ENCODE measurements around the gene LRRC28.
"Not testable (repeated sequence)": the region's sequence is repeated elsewhere in the genome, so short reads cannot be mapped to it uniquely, and the experiment has no call there.

Gene LRRC28

GRCh38 chr15:99250857-99251841 is at the start of gene LRRC28:
Gene LRRC28, plus strand, starts transcription at chr15:99251481. Its CDS starts 4,477 bp downstream, at chr15:99255958.
- DNase-seq, result peak; percentile 99

- DNase-seq, result no peak
Observed at GRCh38 chr15:99202176-99202552, 49.1 kb upstream of the LRRC28 start.

GRCh38 chr15:99207672-99208071 is 43.6 kb upstream of the LRRC28 start:
- DNase-seq, result no peak

GRCh38 chr15:99209326-99209725 is 42.0 kb upstream of the LRRC28 start:
- no peak for DNase-seq

- no peak for DNase-seq
Observed at GRCh38 chr15:99210334-99210733, 40.9 kb upstream of the LRRC28 start.

GRCh38 chr15:99211926-99212325 is 39.4 kb upstream of the LRRC28 start:
- DNase-seq, result peak; percentile 3

GRCh38 chr15:99212406-99212805 is 38.9 kb upstream of the LRRC28 start:
- no peak for DNase-seq

GRCh38 chr15:99213187-99213811 is 38.0 kb upstream of the LRRC28 start:
- DNase-seq, result peak; percentile 67

GRCh38 chr15:99224372-99225214 is 26.7 kb upstream of the LRRC28 start:
- no peak for DNase-seq

- DNase-seq, result no peak
Observed at GRCh38 chr15:99226802-99227201, 24.5 kb upstream of the LRRC28 start.

- DNase-seq, result no peak
Observed at GRCh38 chr15:99228120-99228770, 23.0 kb upstream of the LRRC28 start.

- no peak for DNase-seq
Observed at GRCh38 chr15:99230867-99231266, 20.4 kb upstream of the LRRC28 start.

GRCh38 chr15:99232740-99233139 is 18.5 kb upstream of the LRRC28 start:
- DNase-seq, result no peak

- DNase-seq, result not testable (repeated sequence)
Observed at GRCh38 chr15:99234160-99234559, 17.1 kb upstream of the LRRC28 start.

GRCh38 chr15:99238849-99239248 is 12.4 kb upstream of the LRRC28 start:
- no peak for DNase-seq

GRCh38 chr15:99239545-99240198 is 11.6 kb upstream of the LRRC28 start:
- DNase-seq, result peak; percentile 87

- DNase-seq, result no peak
Observed at GRCh38 chr15:99241752-99242151, 9.5 kb upstream of the LRRC28 start.

- no peak for DNase-seq
Observed at GRCh38 chr15:99244306-99244705, 7.0 kb upstream of the LRRC28 start.

GRCh38 chr15:99247062-99247461 is 4.2 kb upstream of the LRRC28 start:
- DNase-seq, result peak; percentile 33

GRCh38 chr15:99248000-99248715 is 3.1 kb upstream of the LRRC28 start:
- DNase-seq, result peak; percentile 63

- DNase-seq, result peak; percentile 53
Observed at GRCh38 chr15:99249270-99249841, 1.9 kb upstream of the LRRC28 start, which contains the start of gene TTC23. Gene TTC23, minus strand, starts transcription at chr15:99249581. Its CDS starts 20,869 bp downstream, at chr15:99228712.

Measured in inflammatory macrophage treated with lipopolysaccharide for 4 hours (primary cell).